ENCODE data around the gene C6orf141. TPM values are rescaled to one million over a fixed set of nuclear protein-coding genes. Genes with fewer than 3 reads are reported as not detected.

C6orf141 gene
- total RNA-seq, 1 experiment from 2014 or later: 0.15 TPM

- DNase-seq (ENCODE audit: low read depth, low spot score): no peak
These were observed 5.5 kb downstream of the C6orf141 start for GRCh38 chr6:49555951-49556350.

GRCh38 chr6:49556429-49556837 lies 6.0 kb downstream of the C6orf141 start:
- Histone ChIP-seq H3K27me3 (ENCODE audit: control insufficient read depth, insufficient read depth, low read length) (peaks cover 4% of the 10 kb centered on the region; the same call in 1 of the 2 replicates), H3K36me3 (ENCODE audit: control insufficient read depth, insufficient read depth, low read length) (no peaks in the 10 kb centered on the region), H3K27ac (ENCODE audit: low read length) (no peak overlapping the region), H3K4me3 (ENCODE audit: low read depth in 2 of 2, low read length in 2 of 2) (no peak overlapping the region), H3K9me3 (ENCODE audit: control insufficient read depth, insufficient read depth, low read depth, low read length) (no peaks in the 10 kb centered on the region), H3K4me1 (ENCODE audit: control insufficient read depth, insufficient read depth, low read length) (no peaks in the 10 kb centered on the region; the same call in 1 of the 2 replicates)
- in situ Hi-C loops (cut with HindIII; ENCODE audit: low pct_unique_long_range_greater_than_20kb, low sequenced_read_pairs) (no loop called here), intact Hi-C loops (cut with micrococcal nuclease; ENCODE audit: unreplicated experiment) (no loop called here)
- ATAC-seq (peak; percentile 63; the same call in 1 of the 2 replicates), DNase-seq (ENCODE audit: low read depth, low spot score) (peak; percentile 74)
- ChIA-PET POLR2A (no interaction called here), CTCF (no interaction called here)
- BruUV-seq (replicated peaks): no TSS peak
- TF ChIP-seq REST (IDR thresholded peaks at IDR 0.05; ENCODE audit: insufficient read depth in 1 of 2, low read depth in 2 of 2, low read length in 1 of 2): no peak
- no peak for TF ChIP-seq TCF7L2 (IDR thresholded peaks at IDR 0.05; ENCODE audit: low read depth, low read length)
- no peak for TF ChIP-seq CTCF (IDR thresholded peaks at IDR 0.05)
- no peak for TF ChIP-seq POLR2AphosphoS5 (IDR thresholded peaks at IDR 0.05; ENCODE audit: low read depth, low read length)
- TF ChIP-seq SIN3A (IDR thresholded peaks at IDR 0.05; ENCODE audit: borderline replicate concordance, insufficient read depth, low read depth, low read length): no peak

More at GRCh38 chr6:49555951-49556350, 5.5 kb downstream of the C6orf141 start:
- Histone ChIP-seq H3K27me3 (ENCODE audit: control insufficient read depth, insufficient read depth, low read length) (peaks cover 4% of the 10 kb centered on the region; the same call in 1 of the 2 replicates), H3K4me3 (ENCODE audit: low read depth in 2 of 2, low read length in 2 of 2) (no peak overlapping the region), H3K27ac (ENCODE audit: low read length) (no peak overlapping the region), H3K4me1 (ENCODE audit: control insufficient read depth, insufficient read depth, low read length) (no peaks in the 10 kb centered on the region; the same call in 1 of the 2 replicates), H3K36me3 (ENCODE audit: control insufficient read depth, insufficient read depth, low read length) (no peaks in the 10 kb centered on the region), H3K9me3 (ENCODE audit: control insufficient read depth, insufficient read depth, low read depth, low read length) (no peaks in the 10 kb centered on the region)
- POLR2A ChIA-PET: no interaction called here
- in situ Hi-C loops (cut with HindIII; ENCODE audit: low pct_unique_long_range_greater_than_20kb, low sequenced_read_pairs) (no loop called here), intact Hi-C loops (cut with micrococcal nuclease; ENCODE audit: unreplicated experiment) (no loop called here)
- no peak for ATAC-seq
- no TSS peak for BruUV-seq (replicated peaks)
- CTCF ChIA-PET: no interaction called here
- TF ChIP-seq CTCF (IDR thresholded peaks at IDR 0.05) (no peak), POLR2AphosphoS5 (IDR thresholded peaks at IDR 0.05; ENCODE audit: low read depth, low read length) (no peak), SIN3A (IDR thresholded peaks at IDR 0.05; ENCODE audit: borderline replicate concordance, insufficient read depth, low read depth, low read length) (no peak), REST (IDR thresholded peaks at IDR 0.05; ENCODE audit: insufficient read depth in 1 of 2, low read depth in 2 of 2, low read length in 1 of 2) (no peak), TCF7L2 (IDR thresholded peaks at IDR 0.05; ENCODE audit: low read depth, low read length) (no peak)
